HepG2 (cell line): ENCODE results near the gene SECTM1. TPM values are rescaled to one million over a fixed set of nuclear protein-coding genes. Genes with fewer than 3 reads are reported as not detected.
A peak's percentile ranks its signal among the peaks of the same experiment; 100 is the strongest.

Experiments
- ATAC-seq: fragments of 200-7000 bp; cut with Tn5 transposase; 3 replicates; pipeline ENCODE4 v1.9.1; 2020; ENCODE audit warnings: mild to moderate bottlenecking, moderate library complexity
- BruUV-seq: library from RNA; stranded (reverse); fragments of 400-500 nt; replicated peaks from 2 replicates; lab custom pipeline; 2021; lab: Mats Ljungman, UMichigan
- CTCF ChIA-PET: fragments of 300-600 bp; formaldehyde crosslinking; extraction: SDS; loops from one replicate; lab custom pipeline; 2021; ENCODE audit warnings: low total read pairs, inconsistent platforms, low intra/inter-chr PET ratio; lab: Yijun Ruan, JAX
- POLR2A ChIA-PET: fragments of 350-600 bp; sonication (Branson Sonifier 250); formaldehyde crosslinking; loops from one replicate; lab custom pipeline; 2020; ENCODE audit warnings: antibody characterized with exemption, inconsistent platforms; lab: Yijun Ruan, JAX
- DNase-seq: peaks from one replicate; pipeline ENCODE4 v3.0.0-alpha.2; 2015; ENCODE audit warnings: low spot score
- FAIRE-seq: peaks from 3 replicates; lab custom pipeline; 2011; peaks lifted over from hg19 to GRCh38; lab: Jason Lieb, UNC
- H2AFZ ChIP-seq: one replicate; pipeline ENCODE4 v1.6.1; 2011; ENCODE audit warnings: low read length, inconsistent platforms
- H3K27ac ChIP-seq: fragments of 300-600 bp; 3 replicates; pipeline ENCODE4 v1.8.0; 2011; ENCODE audit warnings: mixed run types, mild to moderate bottlenecking, mixed read lengths, low read length, inconsistent platforms; ENCODE audit not compliant: insufficient read depth; ENCODE audit errors: extremely low read length
- H3K27me3 ChIP-seq, 2 experiments: fragments of 200-600 bp in 1 of 2; 2 replicates in 1 of 2; 3 replicates in 1 of 2; pipeline versions ENCODE4 v1.6.0 to v1.8.0; 2011; ENCODE audit warnings: low read length in 2 of 2, mild to moderate bottlenecking in 2 of 2, moderate library complexity in 2 of 2, inconsistent platforms in 1 of 2; ENCODE audit not compliant: insufficient read depth in 2 of 2, control insufficient read depth in 1 of 2
- H3K36me3 ChIP-seq, 2 experiments: fragments of 200-600 bp in 1 of 2; replicated peaks in 1 of 2; 2 replicates in 1 of 2; 3 replicates in 1 of 2; pipeline versions ENCODE4 v1.5.1 to v1.8.0; 2011; ENCODE audit warnings: low read length in 2 of 2, inconsistent platforms in 1 of 2; ENCODE audit not compliant: insufficient read depth in 2 of 2, control insufficient read depth in 1 of 2
- H3K4me1 ChIP-seq: 2 replicates; pipeline ENCODE4 v1.5.1; 2012; ENCODE audit warnings: low read length, inconsistent platforms; ENCODE audit not compliant: insufficient read depth
- H3K4me2 ChIP-seq: 2 replicates; pipeline ENCODE4 v1.6.0; 2011; ENCODE audit warnings: low read depth, low read length, inconsistent platforms
- H3K4me3 ChIP-seq, 3 experiments: fragments of 200-600 bp in 1 of 3; sonication (generic), shearing (Covaris generic) in 1 of 3; replicated peaks in 1 of 3; 2 replicates each; pipeline ENCODE4 v1.5.1; 2011 to 2016; ENCODE audit warnings: low read length in 3 of 3, inconsistent platforms in 2 of 3, low read depth in 2 of 3, mild to moderate bottlenecking in 2 of 3, control low read depth in 1 of 3, mixed read lengths in 1 of 3; ENCODE audit not compliant: insufficient read depth in 1 of 3
- H3K79me2 ChIP-seq: one replicate; pipeline ENCODE4 v1.6.1; 2011; ENCODE audit warnings: low read length, inconsistent platforms; ENCODE audit not compliant: insufficient read depth
- H3K9ac ChIP-seq: 2 replicates; pipeline ENCODE4 v1.6.0; 2011; ENCODE audit warnings: mild to moderate bottlenecking, low read depth, low read length, inconsistent platforms; ENCODE audit not compliant: insufficient read depth
- H3K9me3 ChIP-seq: 2 replicates; pipeline ENCODE4 v1.5.1; 2012; ENCODE audit warnings: mild to moderate bottlenecking, low read length
- H4K20me1 ChIP-seq: 2 replicates; pipeline ENCODE4 v1.6.0; 2011; ENCODE audit warnings: inconsistent platforms, mild to moderate bottlenecking, low read length, moderate library complexity; ENCODE audit not compliant: insufficient read depth
- BRD4 ChIP-seq: sonication (generic); formaldehyde crosslinking; IDR thresholded peaks from 2 replicates; pipeline ENCODE4 v1.4.0; 2020; ENCODE audit warnings: missing genetic modification reagents
- CAMTA2 ChIP-seq: sonication (generic); formaldehyde crosslinking; IDR thresholded peaks from 2 replicates; pipeline ENCODE4 v1.4.0; 2020; ENCODE audit warnings: mild to moderate bottlenecking, missing genetic modification reagents, borderline replicate concordance
- GABPB1 ChIP-seq: IDR thresholded peaks from 2 replicates; pipeline ENCODE4 v1.6.1; 2016; ENCODE audit warnings: mild to moderate bottlenecking, missing genetic modification reagents, moderate library complexity, missing compliant biosample characterization
- HOXA3 ChIP-seq: sonication (generic); formaldehyde crosslinking; IDR thresholded peaks from 2 replicates; pipeline ENCODE4 v1.5.0; 2020; ENCODE audit warnings: missing genetic modification reagents
- KDM3A ChIP-seq: IDR thresholded peaks from 2 replicates; pipeline ENCODE4 v1.6.1; 2018; ENCODE audit warnings: low read depth, missing compliant biosample characterization
- MTA3 ChIP-seq: sonication (generic); formaldehyde crosslinking; IDR thresholded peaks from 2 replicates; pipeline ENCODE4 v1.4.0; 2020; ENCODE audit warnings: missing genetic modification reagents
- NR3C1 ChIP-seq: sonication (generic); formaldehyde crosslinking; IDR thresholded peaks from 2 replicates; pipeline ENCODE4 v1.4.0; 2020; ENCODE audit warnings: missing genetic modification reagents
- RAD51 ChIP-seq: fragments of 450-650 bp; IDR thresholded peaks from 2 replicates; pipeline ENCODE4 v1.6.1; 2016; ENCODE audit warnings: borderline replicate concordance
- REL ChIP-seq: sonication (generic); formaldehyde crosslinking; conservative IDR thresholded peaks from 2 replicates; pipeline ENCODE4 v1.8.0; 2022; ENCODE audit warnings: mild to moderate bottlenecking, missing genetic modification reagents, moderate library complexity
- RELA ChIP-seq: sonication (generic); formaldehyde crosslinking; IDR thresholded peaks from 2 replicates; pipeline ENCODE4 v1.4.0; 2020; ENCODE audit warnings: missing genetic modification reagents
- SALL1 ChIP-seq: sonication (generic); formaldehyde crosslinking; IDR thresholded peaks from 2 replicates; pipeline ENCODE4 v1.8.0; 2022; ENCODE audit warnings: mild to moderate bottlenecking, missing genetic modification reagents
- YEATS2 ChIP-seq: sonication (generic); formaldehyde crosslinking; IDR thresholded peaks from 2 replicates; pipeline ENCODE4 v1.4.0; 2020; ENCODE audit warnings: missing genetic modification reagents, borderline replicate concordance
- ZBTB7B ChIP-seq: sonication (generic); formaldehyde crosslinking; IDR thresholded peaks from 2 replicates; pipeline ENCODE4 v1.4.0; 2020; ENCODE audit warnings: missing genetic modification reagents
- ZFP82 ChIP-seq: sonication (generic); formaldehyde crosslinking; IDR thresholded peaks from 2 replicates; pipeline ENCODE4 v1.5.1; 2020; ENCODE audit warnings: mild to moderate bottlenecking, missing genetic modification reagents, borderline replicate concordance
- ZFP90 ChIP-seq: sonication (generic); formaldehyde crosslinking; IDR thresholded peaks from 2 replicates; pipeline ENCODE4 v1.8.0; 2022; ENCODE audit warnings: missing genetic modification reagents, mild to moderate bottlenecking, inconsistent platforms, borderline replicate concordance
- ZNF143 ChIP-seq: sonication (generic); formaldehyde crosslinking; IDR thresholded peaks from 2 replicates; pipeline ENCODE4 v1.4.0; 2020; ENCODE audit warnings: missing genetic modification reagents
- ZNF225 ChIP-seq: sonication (generic); formaldehyde crosslinking; IDR thresholded peaks from 2 replicates; pipeline ENCODE4 v1.4.0; 2020; ENCODE audit warnings: mild to moderate bottlenecking, missing genetic modification reagents
- ZNF569 ChIP-seq: sonication (generic); formaldehyde crosslinking; IDR thresholded peaks from 2 replicates; pipeline ENCODE4 v1.5.0; 2020; ENCODE audit warnings: mild to moderate bottlenecking, missing genetic modification reagents, moderate library complexity, borderline replicate concordance
- ZNF580 ChIP-seq: IDR thresholded peaks from 2 replicates; pipeline ENCODE4 v1.6.1; 2016; ENCODE audit warnings: low read depth, borderline replicate concordance
- ZNF598 ChIP-seq: sonication (generic); formaldehyde crosslinking; IDR thresholded peaks from 2 replicates; pipeline ENCODE4 v1.5.1; 2020; ENCODE audit warnings: mild to moderate bottlenecking, missing genetic modification reagents, borderline replicate concordance
- WGBS: methylation state at CpG from one replicate; pipeline ENCODE4 v1.1.6; 2017; ENCODE audit warnings: low lambda C conversion rate; 5-methylcytosine and 5-hydroxymethylcytosine counted together
- in situ Hi-C: cut with HindIII; loops from 2 replicates; pipeline ENCODE4 v1.10.0; 2017; ENCODE audit warnings: low pct_unique_long_range_greater_than_20kb; ENCODE audit not compliant: extremely low pct_ligation_motif_present
- intact Hi-C: fragments of 100-400 bp; cut with micrococcal nuclease; formaldehyde crosslinking; loops from one replicate; pipeline ENCODE4 v1.10.0; 2022; ENCODE audit not compliant: unreplicated experiment
- polyA plus RNA-seq, 8 experiments: library from polyadenylated mRNA; depleted of rRNA in 3 of 8; stranded (reverse) in 7 of 8; unstranded in 1 of 8; fragments of >200 nt; fragmentation: Illumina TruSeq in 4 of 8; extraction: Trizol in 4 of 8; gene quantifications; 2 replicates each; pipeline versions ENCODE4 v1.2.1 to v1.2.3, GENCODE V29; 2011 to 2016; ENCODE audit warnings: low read depth in 4 of 8, missing spikeins in 1 of 8, mixed read lengths in 1 of 8; ENCODE audit not compliant: insufficient read depth in 1 of 8
- total RNA-seq, 5 experiments: library from RNA; depleted of rRNA; stranded (reverse); fragments of >200 nt; fragmentation: Illumina TruSeq; extraction: Trizol; gene quantifications; 2 replicates each; pipeline ENCODE4 v1.2.3, GENCODE V29; 2016; ENCODE audit warnings: low read depth in 1 of 5
- TF ChIP-seq, protein P1 (sequence below): sonication (generic); formaldehyde crosslinking; IDR thresholded peaks from 2 replicates; pipeline ENCODE4 v1.5.1; 2020; ENCODE audit warnings: missing genetic modification reagents, mild to moderate bottlenecking, borderline replicate concordance
- TF ChIP-seq, protein P2 (sequence below): sonication (generic); formaldehyde crosslinking; IDR thresholded peaks from 2 replicates; pipeline ENCODE4 v1.5.0; 2020; ENCODE audit warnings: mild to moderate bottlenecking, missing genetic modification reagents

The SECTM1 gene
- total and polyA plus RNA-seq, 2 of the 13 experiments (the other 11 are each of a cell fraction or from before 2014, with no cell fraction given), result 3.5 to 5.3 TPM

- Histone ChIP-seq H3K9ac (peak overlapping the region; percentile 34; the same call in 1 of the 2 replicates), H3K27me3 (no peaks in the 10 kb centered on the region), H3K4me1 (peaks cover 90% of the 10 kb centered on the region), H4K20me1 (no peaks in the 10 kb centered on the region), H3K4me3 (no peak overlapping the region; a peak in 1 of 6 replicates), H3K9me3 (no peaks in the 10 kb centered on the region), H3K36me3 (no peaks in the 10 kb centered on the region), H3K27ac (peak overlapping the region; percentile 73), H2AFZ (no peak overlapping the region), H3K79me2 (peaks cover 4% of the 10 kb centered on the region), H3K4me2 (peak overlapping the region; percentile 43; the same call in 1 of the 2 replicates)
- in situ Hi-C loops, result no loop called here
- intact Hi-C loops, result no loop called here
- 89% methylated on average over 13 of the region's 15 CpGs for WGBS
- DNase-seq, result no peak
- ChIA-PET POLR2A (interaction anchor here (0.9 to 20.8 kb wide), 8 partner anchors 10 to 86 kb away, joined by 4 to 270 read pairs (median 40); partner anchors contain the start of genes CD7 and CSNK1D), CTCF (no interaction called here)
- BruUV-seq, result no TSS peak
- FAIRE-seq, result peak; percentile 21
- ATAC-seq, result no peak
- TF ChIP-seq SALL1 (CRISPR knock-in tag) (0 out of 2 replicates have a peak, but pooled peaks have one; percentile 2), ZFP82 (CRISPR knock-in tag) (no peak), CAMTA2 (no peak), ZNF143 (CRISPR knock-in tag) (no peak), ZFP90 (CRISPR knock-in tag) (no peak), ZNF569 (CRISPR knock-in tag) (no peak), ZNF225 (peak; percentile 46; the same call in 1 of the 2 replicates), ZNF598 (CRISPR knock-in tag) (no peak), BRD4 (0 out of 2 replicates have a peak, but pooled peaks have one; percentile 30), NR3C1 (CRISPR knock-in tag) (no peak), ZBTB7B (CRISPR knock-in tag) (0 out of 2 replicates have a peak, but pooled peaks have one; percentile 20), RAD51 (no peak), ZNF580 (CRISPR knock-in tag) (no peak), KDM3A (CRISPR knock-in tag) (no peak), YEATS2 (no peak), MTA3 (CRISPR knock-in tag) (no peak), REL (CRISPR knock-in tag) (no peak), RELA (CRISPR knock-in tag) (no peak), GABPB1 (CRISPR knock-in tag) (0 out of 2 replicates have a peak, but pooled peaks have one; percentile 1), HOXA3 (peak; percentile 39; the same call in 1 of the 2 replicates)
- TF ChIP-seq, protein P1, sequence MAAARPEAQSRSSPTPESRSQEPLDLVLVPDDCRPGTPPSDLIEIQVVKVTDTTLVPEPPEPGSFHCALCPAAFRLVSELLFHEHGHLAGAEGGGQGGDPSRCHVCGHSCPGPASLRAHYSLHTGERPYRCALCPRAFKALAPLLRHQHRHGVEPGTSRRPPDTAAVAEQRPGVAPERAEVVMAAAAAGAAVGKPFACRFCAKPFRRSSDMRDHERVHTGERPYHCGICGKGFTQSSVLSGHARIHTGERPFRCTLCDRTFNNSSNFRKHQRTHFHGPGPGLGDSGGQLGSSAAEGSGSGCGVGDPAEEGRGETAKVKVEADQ (CRISPR knock-in tag), result no peak
- TF ChIP-seq, protein P2, sequence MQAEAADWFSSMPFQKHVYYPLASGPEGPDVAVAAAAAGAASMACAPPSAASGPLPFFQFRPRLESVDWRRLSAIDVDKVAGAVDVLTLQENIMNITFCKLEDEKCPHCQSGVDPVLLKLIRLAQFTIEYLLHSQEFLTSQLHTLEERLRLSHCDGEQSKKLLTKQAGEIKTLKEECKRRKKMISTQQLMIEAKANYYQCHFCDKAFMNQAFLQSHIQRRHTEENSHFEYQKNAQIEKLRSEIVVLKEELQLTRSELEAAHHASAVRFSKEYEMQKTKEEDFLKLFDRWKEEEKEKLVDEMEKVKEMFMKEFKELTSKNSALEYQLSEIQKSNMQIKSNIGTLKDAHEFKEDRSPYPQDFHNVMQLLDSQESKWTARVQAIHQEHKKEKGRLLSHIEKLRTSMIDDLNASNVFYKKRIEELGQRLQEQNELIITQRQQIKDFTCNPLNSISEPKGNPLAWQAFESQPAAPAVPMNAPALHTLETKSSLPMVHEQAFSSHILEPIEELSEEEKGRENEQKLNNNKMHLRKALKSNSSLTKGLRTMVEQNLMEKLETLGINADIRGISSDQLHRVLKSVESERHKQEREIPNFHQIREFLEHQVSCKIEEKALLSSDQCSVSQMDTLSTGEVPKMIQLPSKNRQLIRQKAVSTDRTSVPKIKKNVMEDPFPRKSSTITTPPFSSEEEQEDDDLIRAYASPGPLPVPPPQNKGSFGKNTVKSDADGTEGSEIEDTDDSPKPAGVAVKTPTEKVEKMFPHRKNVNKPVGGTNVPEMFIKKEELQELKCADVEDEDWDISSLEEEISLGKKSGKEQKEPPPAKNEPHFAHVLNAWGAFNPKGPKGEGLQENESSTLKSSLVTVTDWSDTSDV (CRISPR knock-in tag), result 0 out of 2 replicates have a peak, but pooled peaks have one; percentile 48
Observed at GRCh38 chr17:82327289-82327688, 6.3 kb downstream of the SECTM1 start.
